ENCODE results near the gene VSIG2.

DNA sequence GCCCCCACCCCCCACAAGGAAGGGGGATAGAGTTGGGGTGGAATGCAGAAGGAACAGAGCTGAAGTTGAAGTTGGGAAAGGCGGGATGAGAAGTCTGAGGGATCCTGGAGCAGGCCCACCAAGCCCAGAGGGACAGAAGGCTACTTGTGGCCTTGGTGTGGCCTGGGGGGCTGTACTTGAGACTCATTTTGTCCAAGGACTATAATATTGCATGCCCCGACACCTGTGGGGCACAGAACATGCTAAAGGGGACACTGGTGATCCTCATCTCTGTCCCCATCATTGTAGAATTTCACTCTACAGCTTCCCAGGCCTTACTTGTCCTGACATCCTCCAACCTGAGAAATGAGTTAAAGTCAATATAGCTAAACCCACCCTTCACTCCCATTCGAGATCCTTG is 8.8 kb upstream of the VSIG2 start:
- no peak for TF ChIP-seq POLR2A (IDR thresholded peaks at IDR 0.05)
- TF ChIP-seq, protein P1, sequence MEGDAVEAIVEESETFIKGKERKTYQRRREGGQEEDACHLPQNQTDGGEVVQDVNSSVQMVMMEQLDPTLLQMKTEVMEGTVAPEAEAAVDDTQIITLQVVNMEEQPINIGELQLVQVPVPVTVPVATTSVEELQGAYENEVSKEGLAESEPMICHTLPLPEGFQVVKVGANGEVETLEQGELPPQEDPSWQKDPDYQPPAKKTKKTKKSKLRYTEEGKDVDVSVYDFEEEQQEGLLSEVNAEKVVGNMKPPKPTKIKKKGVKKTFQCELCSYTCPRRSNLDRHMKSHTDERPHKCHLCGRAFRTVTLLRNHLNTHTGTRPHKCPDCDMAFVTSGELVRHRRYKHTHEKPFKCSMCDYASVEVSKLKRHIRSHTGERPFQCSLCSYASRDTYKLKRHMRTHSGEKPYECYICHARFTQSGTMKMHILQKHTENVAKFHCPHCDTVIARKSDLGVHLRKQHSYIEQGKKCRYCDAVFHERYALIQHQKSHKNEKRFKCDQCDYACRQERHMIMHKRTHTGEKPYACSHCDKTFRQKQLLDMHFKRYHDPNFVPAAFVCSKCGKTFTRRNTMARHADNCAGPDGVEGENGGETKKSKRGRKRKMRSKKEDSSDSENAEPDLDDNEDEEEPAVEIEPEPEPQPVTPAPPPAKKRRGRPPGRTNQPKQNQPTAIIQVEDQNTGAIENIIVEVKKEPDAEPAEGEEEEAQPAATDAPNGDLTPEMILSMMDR (IDR thresholded peaks at IDR 0.05), result no peak

All from suprapubic skin (tissue), 3 donors.